Measurements from ENCODE around the gene GPR137C. TPM values are rescaled to one million over a fixed set of nuclear protein-coding genes. Genes with fewer than 3 reads are reported as not detected.

The GPR137C gene
- total RNA-seq, 1 donor from 2014 or later, result 6.1 TPM

GRCh38 chr14:52545584-52546317 is 6.9 kb upstream of the GPR137C start:
- Mint-ChIP-seq H3K27ac (no peak overlapping the region), H3K27me3 (no peaks in the 10 kb centered on the region), H3K4me1 (ENCODE audit: unreplicated experiment) (peaks cover 31% of the 10 kb centered on the region), H3K9me3 (peaks cover 7% of the 10 kb centered on the region), H3K4me3 (no peak overlapping the region), H3K36me3 (peaks cover 4% of the 10 kb centered on the region)
- no peak for DNase-seq (ENCODE audit: extremely low spot score, unreplicated experiment)
- no peak for TF ChIP-seq CTCF (conservative IDR thresholded peaks at IDR 0.05)

GRCh38 chr14:52546318-52546670 is 6.3 kb upstream of the GPR137C start:
- peaks cover 4% of the 10 kb centered on the region for H3K36me3 Mint-ChIP-seq
- no peaks in the 10 kb centered on the region for H3K27me3 Mint-ChIP-seq
- no peak for TF ChIP-seq CTCF (conservative IDR thresholded peaks at IDR 0.05)
- H3K9me3 Mint-ChIP-seq, result peaks cover 7% of the 10 kb centered on the region
- H3K4me1 Mint-ChIP-seq (ENCODE audit: unreplicated experiment), result peaks cover 35% of the 10 kb centered on the region
- no peak overlapping the region for H3K27ac Mint-ChIP-seq
- DNase-seq (ENCODE audit: extremely low spot score, unreplicated experiment), result no peak
- no peak overlapping the region for H3K4me3 Mint-ChIP-seq

- Mint-ChIP-seq H3K4me1 (ENCODE audit: unreplicated experiment) (peaks cover 35% of the 10 kb centered on the region), H3K27me3 (no peaks in the 10 kb centered on the region), H3K4me3 (no peak overlapping the region), H3K27ac (no peak overlapping the region), H3K9me3 (peaks cover 7% of the 10 kb centered on the region), H3K36me3 (peaks cover 4% of the 10 kb centered on the region)
- DNase-seq (ENCODE audit: extremely low spot score, unreplicated experiment), result no peak
- no peak for TF ChIP-seq CTCF (conservative IDR thresholded peaks at IDR 0.05)
Observed at GRCh38 chr14:52547027-52547426, 5.6 kb upstream of the GPR137C start.

GRCh38 chr14:52547526-52547925 is 5.1 kb upstream of the GPR137C start:
- H3K27me3 Mint-ChIP-seq, result no peaks in the 10 kb centered on the region

GRCh38 chr14:52550661-52551060 is 2.0 kb upstream of the GPR137C start:
- Mint-ChIP-seq H3K27me3 (no peaks in the 10 kb centered on the region), H3K4me3 (peak overlapping the region; percentile 93)
- no peak for TF ChIP-seq CTCF (conservative IDR thresholded peaks at IDR 0.05)

More at GRCh38 chr14:52547526-52547925, 5.1 kb upstream of the GPR137C start:
- Mint-ChIP-seq H3K4me3 (no peak overlapping the region), H3K36me3 (peaks cover 4% of the 10 kb centered on the region), H3K4me1 (ENCODE audit: unreplicated experiment) (peaks cover 35% of the 10 kb centered on the region), H3K9me3 (peaks cover 7% of the 10 kb centered on the region), H3K27ac (no peak overlapping the region)
- TF ChIP-seq CTCF (conservative IDR thresholded peaks at IDR 0.05), result no peak
- DNase-seq (ENCODE audit: extremely low spot score, unreplicated experiment), result no peak

More at GRCh38 chr14:52550661-52551060, 2.0 kb upstream of the GPR137C start:
- peaks cover 4% of the 10 kb centered on the region for H3K36me3 Mint-ChIP-seq
- no peak for DNase-seq (ENCODE audit: extremely low spot score, unreplicated experiment)
- peak overlapping the region; percentile 87 for H3K27ac Mint-ChIP-seq
- peaks cover 30% of the 10 kb centered on the region for H3K4me1 Mint-ChIP-seq (ENCODE audit: unreplicated experiment)
- peaks cover 7% of the 10 kb centered on the region for H3K9me3 Mint-ChIP-seq

All from type B pancreatic cell (in vitro differentiated cells).